Activated T-helper 1 cell treated with anti-CD3 and anti-CD28 coated beads, Interleukin-12 subunit alpha, Interleukin-12 subunit beta, Interleukin-2, Interleukin-4 antibody, amounts not matched to agents 30 ng/mL and 10 ng/mL and 1 ng/mL, durations not matched to agents 14 hours and 24 hours and 36 hours (primary cell): ENCODE results near the gene TAS1R2. TPM values are rescaled to one million over a fixed set of nuclear protein-coding genes. Genes with fewer than 3 reads are reported as not detected.
"Not testable (repeated sequence)": the region's sequence is repeated elsewhere in the genome, so short reads cannot be mapped to it uniquely, and the experiment has no call there.

Experiments
- DNase-seq: peaks from one replicate; pipeline ENCODE4 v3.0.0; 2021; ENCODE audit warnings: low spot score
- H3K27ac Mint-ChIP-seq: one replicate; pipeline ENCODE4 v1.8.0; 2021; ENCODE audit warnings: mild to moderate bottlenecking, mixed read lengths
- H3K27me3 Mint-ChIP-seq: one replicate; pipeline ENCODE4 v1.8.0; 2022; ENCODE audit warnings: mild to moderate bottlenecking, moderate library complexity, mixed read lengths; ENCODE audit not compliant: insufficient read depth
- H3K36me3 Mint-ChIP-seq: one replicate; pipeline ENCODE4 v1.8.0; 2021; ENCODE audit warnings: low read depth, mixed read lengths
- H3K4me1 Mint-ChIP-seq: one replicate; pipeline ENCODE4 v1.8.0; 2021; ENCODE audit warnings: low read depth, mixed read lengths
- H3K4me3 Mint-ChIP-seq: one replicate; pipeline ENCODE4 v1.8.0; 2021; ENCODE audit warnings: mild to moderate bottlenecking, moderate library complexity, mixed read lengths
- H3K9me3 Mint-ChIP-seq: one replicate; pipeline ENCODE4 v1.8.0; 2021; ENCODE audit warnings: mixed read lengths
- intact Hi-C: fragments of 100-400 bp; cut with micrococcal nuclease; formaldehyde crosslinking; loops from one replicate; pipeline ENCODE4 v1.15.1; 2024
- total RNA-seq: library from RNA; stranded (reverse); gene quantifications from 2 replicates; pipeline ENCODE4 v1.2.3, GENCODE V29; 2022

The TAS1R2 gene
- total RNA-seq, 1 donor from 2014 or later: not detected

DNA sequence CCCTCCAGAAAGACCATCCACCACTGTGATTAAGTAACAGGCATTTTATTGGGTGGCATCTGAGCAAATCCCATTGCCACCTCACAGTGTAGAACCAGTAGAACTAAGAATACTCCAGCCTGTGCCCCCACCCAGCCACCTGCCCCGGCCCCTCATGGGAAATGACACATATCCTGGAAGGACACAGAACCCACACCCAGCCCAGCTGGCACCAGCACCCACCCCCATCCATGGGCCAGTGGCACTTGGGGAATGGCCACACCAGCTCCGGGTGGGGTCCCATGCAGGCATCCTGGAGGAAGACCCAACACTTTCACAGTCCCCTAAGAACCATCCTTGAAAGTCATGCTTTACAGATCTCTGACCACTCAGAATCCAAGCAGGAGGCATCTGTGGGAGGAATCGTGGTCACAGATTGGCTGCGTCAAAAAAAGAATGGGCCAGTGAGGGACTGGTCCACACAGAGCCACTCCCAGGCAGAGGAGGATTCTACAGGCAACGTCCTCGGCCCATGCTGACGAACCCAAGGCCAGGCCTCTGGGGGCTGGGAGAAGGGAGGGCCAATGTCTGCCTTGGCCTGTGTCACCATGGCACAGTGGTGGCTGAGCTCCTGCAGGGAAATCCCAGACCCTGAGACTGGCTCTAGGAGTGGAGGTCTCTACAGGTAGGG, 12.1 kb upstream of the TAS1R2 start:
- intact Hi-C loops: no loop called here
- Mint-ChIP-seq H3K9me3 (no peaks in the 10 kb centered on the region), H3K36me3 (no peaks in the 10 kb centered on the region), H3K4me3 (no peak overlapping the region), H3K4me1 (no peaks in the 10 kb centered on the region), H3K27me3 (peaks cover 1% of the 10 kb centered on the region), H3K27ac (no peak overlapping the region)
- no peak for DNase-seq

GRCh38 chr1:18870957-18871356, 11.5 kb upstream of the TAS1R2 start:
- Mint-ChIP-seq H3K9me3 (no peaks in the 10 kb centered on the region), H3K36me3 (no peaks in the 10 kb centered on the region), H3K27ac (no peak overlapping the region), H3K4me3 (no peak overlapping the region), H3K4me1 (no peaks in the 10 kb centered on the region), H3K27me3 (peaks cover 4% of the 10 kb centered on the region)
- DNase-seq: no peak
- intact Hi-C loops: no loop called here

- H3K27ac Mint-ChIP-seq, H3K9me3 Mint-ChIP-seq, H3K4me3 Mint-ChIP-seq, DNase-seq, intact Hi-C loops, H3K4me1 Mint-ChIP-seq, H3K36me3 Mint-ChIP-seq, H3K27me3 Mint-ChIP-seq: not testable (repeated sequence)
These were observed 11.1 kb upstream of the TAS1R2 start for GRCh38 chr1:18870595-18870865.

GRCh38 chr1:18869847-18870594, 10.6 kb upstream of the TAS1R2 start:
- no peak overlapping the region for H3K4me3 Mint-ChIP-seq
- no peak overlapping the region for H3K27ac Mint-ChIP-seq
- peaks cover 4% of the 10 kb centered on the region for H3K27me3 Mint-ChIP-seq
- no peaks in the 10 kb centered on the region for H3K36me3 Mint-ChIP-seq
- intact Hi-C loops: no loop called here
- H3K4me1 Mint-ChIP-seq: no peaks in the 10 kb centered on the region
- no peak for DNase-seq
- H3K9me3 Mint-ChIP-seq: no peaks in the 10 kb centered on the region

GRCh38 chr1:18868801-18869424, 9.5 kb upstream of the TAS1R2 start:
- Mint-ChIP-seq H3K27ac (no peak overlapping the region), H3K36me3 (no peaks in the 10 kb centered on the region), H3K9me3 (no peaks in the 10 kb centered on the region), H3K4me1 (no peaks in the 10 kb centered on the region), H3K4me3 (no peak overlapping the region), H3K27me3 (peaks cover 4% of the 10 kb centered on the region)
- DNase-seq: no peak
- intact Hi-C loops: no loop called here

DNA sequence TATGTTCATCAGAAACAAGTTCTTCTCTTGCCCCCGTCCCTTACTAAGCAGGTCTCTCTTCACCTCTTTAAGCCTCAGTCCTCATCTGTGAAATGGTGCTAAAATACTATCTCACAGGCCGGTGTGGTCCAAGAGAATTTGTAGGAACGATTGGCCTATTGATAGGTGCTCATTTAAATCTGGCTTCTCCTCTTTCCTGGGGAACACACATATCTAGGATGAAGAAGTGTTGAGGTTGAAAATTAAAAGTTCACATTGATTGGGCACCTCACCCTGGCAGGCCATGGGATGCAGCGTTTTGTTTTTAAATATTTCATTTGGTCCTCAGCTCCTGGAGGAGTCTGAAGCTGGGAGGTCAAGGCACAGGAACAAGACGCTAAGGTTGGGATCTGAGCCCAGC, 8.9 kb upstream of the TAS1R2 start:
- Mint-ChIP-seq H3K4me3 (no peak overlapping the region), H3K9me3 (no peaks in the 10 kb centered on the region), H3K27ac (no peak overlapping the region), H3K27me3 (peaks cover 4% of the 10 kb centered on the region), H3K4me1 (no peaks in the 10 kb centered on the region), H3K36me3 (no peaks in the 10 kb centered on the region)
- no peak for DNase-seq
- intact Hi-C loops: no loop called here

DNA sequence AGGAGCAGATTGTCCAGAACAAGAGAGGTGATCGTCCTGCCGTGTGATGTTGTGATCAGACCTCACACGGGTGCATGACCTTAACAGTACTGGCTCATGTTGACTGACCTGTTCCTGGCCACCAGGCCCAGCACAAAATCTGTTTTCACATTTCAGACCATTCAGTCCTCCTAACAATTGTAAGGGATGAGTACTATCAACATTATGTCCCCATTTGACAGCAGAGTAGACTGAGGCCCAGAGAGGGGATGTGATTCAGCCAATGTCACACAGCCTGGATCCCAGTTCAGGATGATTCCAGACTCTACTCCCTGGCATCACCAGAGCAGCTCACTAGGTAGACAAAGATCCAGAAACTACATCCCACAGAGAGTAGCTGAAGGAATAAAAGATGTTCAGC, 7.4 kb upstream of the TAS1R2 start:
- DNase-seq: no peak
- Mint-ChIP-seq H3K9me3 (no peaks in the 10 kb centered on the region), H3K4me3 (no peak overlapping the region), H3K27me3 (peaks cover 6% of the 10 kb centered on the region), H3K27ac (no peak overlapping the region), H3K36me3 (no peaks in the 10 kb centered on the region), H3K4me1 (no peaks in the 10 kb centered on the region)
- intact Hi-C loops: no loop called here

- H3K27me3 Mint-ChIP-seq: peaks cover 8% of the 10 kb centered on the region
- no peaks in the 10 kb centered on the region for H3K9me3 Mint-ChIP-seq
- DNase-seq: no peak
- intact Hi-C loops: no loop called here
- no peaks in the 10 kb centered on the region for H3K4me1 Mint-ChIP-seq
- H3K36me3 Mint-ChIP-seq: no peaks in the 10 kb centered on the region
- no peak overlapping the region for H3K4me3 Mint-ChIP-seq
- no peak overlapping the region for H3K27ac Mint-ChIP-seq
These were observed 6.9 kb upstream of the TAS1R2 start for GRCh38 chr1:18866314-18866713.

GRCh38 chr1:18865176-18865575, 5.7 kb upstream of the TAS1R2 start:
- peaks cover 8% of the 10 kb centered on the region for H3K27me3 Mint-ChIP-seq
- no peak overlapping the region for H3K4me3 Mint-ChIP-seq
- no peaks in the 10 kb centered on the region for H3K4me1 Mint-ChIP-seq
- no peaks in the 10 kb centered on the region for H3K36me3 Mint-ChIP-seq
- DNase-seq: no peak
- H3K9me3 Mint-ChIP-seq: no peaks in the 10 kb centered on the region
- intact Hi-C loops: no loop called here
- H3K27ac Mint-ChIP-seq: no peak overlapping the region

- Mint-ChIP-seq H3K36me3 (no peaks in the 10 kb centered on the region), H3K9me3 (no peaks in the 10 kb centered on the region), H3K27ac (no peak overlapping the region), H3K4me3 (no peak overlapping the region), H3K4me1 (no peaks in the 10 kb centered on the region), H3K27me3 (peaks cover 8% of the 10 kb centered on the region)
- no peak for DNase-seq
- intact Hi-C loops: no loop called here
These were observed 2.1 kb upstream of the TAS1R2 start for GRCh38 chr1:18861590-18861989.

DNA sequence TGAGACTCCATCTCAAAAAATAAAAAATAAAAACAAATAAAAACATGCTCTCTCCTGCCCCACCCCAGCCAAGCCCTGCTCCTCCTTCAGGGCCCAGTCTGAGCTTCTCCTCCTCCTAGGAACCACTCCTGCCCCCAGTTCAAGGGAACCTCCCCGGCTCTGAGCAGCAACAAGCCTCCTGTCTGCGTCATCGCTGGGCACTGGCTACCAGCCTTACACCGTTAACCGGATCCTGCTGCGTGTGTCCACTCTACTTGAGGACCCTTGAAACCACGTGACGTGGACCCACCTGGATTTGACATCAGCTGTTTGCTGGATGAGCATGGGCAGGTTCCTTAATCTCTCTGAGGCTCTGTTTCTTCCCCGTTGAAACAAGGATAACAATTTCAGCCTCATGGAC, 1.6 kb upstream of the TAS1R2 start:
- Mint-ChIP-seq H3K4me3 (no peak overlapping the region), H3K4me1 (no peaks in the 10 kb centered on the region), H3K9me3 (no peaks in the 10 kb centered on the region), H3K27ac (no peak overlapping the region), H3K27me3 (peaks cover 4% of the 10 kb centered on the region), H3K36me3 (no peaks in the 10 kb centered on the region)
- intact Hi-C loops: no loop called here
- no peak for DNase-seq

DNA sequence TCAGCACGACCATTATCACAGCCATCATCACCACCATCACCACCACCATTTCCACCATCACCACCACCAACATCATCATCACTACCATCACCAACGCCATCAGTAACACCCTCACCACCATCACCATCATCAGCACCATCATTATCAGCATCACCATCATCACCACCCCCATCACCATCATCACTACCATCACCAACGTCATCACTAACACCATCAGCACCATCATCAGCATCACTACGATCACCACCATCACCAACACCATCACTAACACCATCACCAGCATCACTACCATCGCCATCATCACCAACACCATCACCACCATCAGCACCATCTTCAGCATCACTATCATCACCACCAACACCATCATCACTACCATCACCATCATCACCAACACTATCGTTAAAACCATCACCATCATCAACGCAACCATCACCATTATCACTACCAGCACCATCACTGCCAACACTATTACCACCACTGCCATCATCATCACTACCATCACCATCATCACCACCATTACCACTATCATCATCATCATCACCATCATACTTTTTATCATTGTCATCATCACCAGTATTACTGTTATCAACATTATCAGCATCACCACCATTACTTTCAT, 1.3 kb downstream of the TAS1R2 start:
- H3K27me3 Mint-ChIP-seq: peaks cover 4% of the 10 kb centered on the region
- intact Hi-C loops: no loop called here
- no peaks in the 10 kb centered on the region for H3K4me1 Mint-ChIP-seq
- DNase-seq: no peak
- H3K36me3 Mint-ChIP-seq: no peaks in the 10 kb centered on the region
- no peak overlapping the region for H3K4me3 Mint-ChIP-seq
- no peaks in the 10 kb centered on the region for H3K9me3 Mint-ChIP-seq
- no peak overlapping the region for H3K27ac Mint-ChIP-seq

DNA sequence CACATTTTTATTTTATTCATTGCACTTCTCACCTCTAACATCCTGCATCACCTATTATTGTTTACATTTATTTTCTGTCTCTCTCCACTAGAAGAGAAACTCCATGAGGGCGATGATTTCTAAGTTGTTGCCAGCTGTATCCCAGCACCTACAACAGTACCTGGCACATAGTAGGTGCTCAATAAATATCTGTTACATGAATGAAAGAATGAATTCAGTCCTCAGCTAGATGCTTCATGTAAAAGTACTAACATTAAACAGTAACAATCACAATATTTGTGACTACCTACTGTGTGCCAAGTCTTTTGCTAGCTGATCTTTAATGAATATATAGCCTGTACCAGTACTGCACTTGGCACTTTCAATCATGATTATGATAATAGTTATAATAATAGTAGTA, 3.0 kb downstream of the TAS1R2 start:
- no peak for DNase-seq
- Mint-ChIP-seq H3K36me3 (no peaks in the 10 kb centered on the region), H3K9me3 (no peaks in the 10 kb centered on the region), H3K27me3 (no peaks in the 10 kb centered on the region), H3K4me1 (no peaks in the 10 kb centered on the region), H3K4me3 (no peak overlapping the region), H3K27ac (no peak overlapping the region)
- intact Hi-C loops: no loop called here
